A673 (cell line): ENCODE results near the gene ZSCAN10. TPM values are rescaled to one million over a fixed set of nuclear protein-coding genes. Genes with fewer than 3 reads are reported as not detected.

Source experiments
- BruUV-seq: library from RNA; stranded (reverse); fragments of 400-500 nt; replicated peaks from 2 replicates; lab custom pipeline; 2021; lab: Mats Ljungman, UMichigan
- CTCF ChIA-PET: fragments of 300-600 bp; sonication (Branson Sonifier 250); formaldehyde crosslinking; loops from one replicate; lab custom pipeline; 2022; ENCODE audit warnings: antibody characterized with exemption; lab: Charles Lee
- POLR2A ChIA-PET: fragments of 300-600 bp; sonication (Branson Sonifier 250); formaldehyde crosslinking; loops from one replicate; lab custom pipeline; 2022; ENCODE audit warnings: antibody characterized with exemption; ENCODE audit not compliant: low non-redundant PET; lab: Charles Lee
- DNase-seq: peaks from one replicate; pipeline ENCODE4 v3.0.0-alpha.2; 2015; ENCODE audit warnings: low spot score
- H3K27ac ChIP-seq: fragments of 200-600 bp; sonication (generic); 2 replicates; pipeline ENCODE4 v1.5.1; 2016; ENCODE audit warnings: mixed run types, low read depth, mild to moderate bottlenecking, mixed read lengths, antibody characterized with exemption, low read length; ENCODE audit not compliant: poor library complexity, severe bottlenecking
- H3K27me3 ChIP-seq: fragments of 200-600 bp; sonication (generic); replicated peaks from 2 replicates; pipeline ENCODE4 v1.6.1; 2017; ENCODE audit warnings: mixed run types, low read depth, mild to moderate bottlenecking, mixed read lengths, antibody characterized with exemption, low read length; ENCODE audit not compliant: insufficient read depth, poor library complexity
- H3K36me3 ChIP-seq: fragments of 200-600 bp; sonication (generic); 2 replicates; pipeline ENCODE4 v1.6.1; 2016; ENCODE audit warnings: mixed run types, mild to moderate bottlenecking, mixed read lengths, antibody characterized with exemption, low read length; ENCODE audit not compliant: insufficient read depth, poor library complexity, severe bottlenecking
- H3K4me1 ChIP-seq: fragments of 200-600 bp; sonication (generic); 2 replicates; pipeline ENCODE4 v1.6.1; 2017; ENCODE audit warnings: mixed run types, mild to moderate bottlenecking, mixed read lengths, antibody characterized with exemption, low read length; ENCODE audit not compliant: insufficient read depth, poor library complexity, severe bottlenecking
- H3K4me3 ChIP-seq: fragments of 200-600 bp; sonication (generic); 2 replicates; pipeline ENCODE4 v1.5.1; 2016; ENCODE audit warnings: low read depth, mixed run types, mild to moderate bottlenecking, mixed read lengths, low read length; ENCODE audit not compliant: poor library complexity, severe bottlenecking
- H3K9me3 ChIP-seq: fragments of 200-600 bp; sonication (generic); 2 replicates; pipeline ENCODE4 v1.6.1; 2016; ENCODE audit warnings: mixed run types, low read depth, mild to moderate bottlenecking, mixed read lengths, antibody characterized with exemption, low read length; ENCODE audit not compliant: poor library complexity, severe bottlenecking
- CTCF ChIP-seq: fragments of 300-800, 200-600 bp; sonication (generic); conservative IDR thresholded peaks from 2 replicates; pipeline ENCODE4 v1.5.1; 2017; ENCODE audit warnings: low read depth, mild to moderate bottlenecking, antibody characterized with exemption, low read length, moderate library complexity, mixed read lengths
- EZH2 ChIP-seq: fragments of 200-600 bp; sonication (generic); IDR thresholded peaks from 2 replicates; pipeline ENCODE4 v1.6.1; 2017; ENCODE audit warnings: borderline replicate concordance, low read depth, mild to moderate bottlenecking, mixed read lengths, antibody characterized with exemption, low read length; ENCODE audit not compliant: poor library complexity, severe bottlenecking
- intact Hi-C: fragments of 100-400 bp; cut with micrococcal nuclease; formaldehyde crosslinking; loops from one replicate; pipeline ENCODE4 v1.10.0; 2022; ENCODE audit not compliant: unreplicated experiment
- total RNA-seq: library from RNA; stranded (reverse); gene quantifications from 2 replicates; pipeline ENCODE4 v1.2.3, GENCODE V29; 2021

Gene ZSCAN10
- total RNA-seq, 1 experiment from 2014 or later = not detected

- no peak overlapping the region for H3K27ac ChIP-seq
- intact Hi-C loops = no loop called here
- no peak overlapping the region for H3K4me3 ChIP-seq
- H3K9me3 ChIP-seq = no peaks in the 10 kb centered on the region
- peaks cover 5% of the 10 kb centered on the region for H3K36me3 ChIP-seq
- DNase-seq = no peak
- CTCF ChIA-PET = no interaction called here
- POLR2A ChIA-PET = no interaction called here
- BruUV-seq = no TSS peak
- H3K27me3 ChIP-seq = no peaks in the 10 kb centered on the region
- no peaks in the 10 kb centered on the region for H3K4me1 ChIP-seq
- TF ChIP-seq EZH2 = no peak
- no peak for TF ChIP-seq CTCF
Measured at GRCh38 chr16:3142770-3143169, 43.7 kb upstream of the ZSCAN10 start.

GRCh38 chr16:3142327-3142726 is 43.2 kb upstream of the ZSCAN10 start:
- Histone ChIP-seq H3K4me1 (no peaks in the 10 kb centered on the region), H3K36me3 (peaks cover 5% of the 10 kb centered on the region), H3K27ac (no peak overlapping the region), H3K9me3 (no peaks in the 10 kb centered on the region), H3K4me3 (no peak overlapping the region), H3K27me3 (no peaks in the 10 kb centered on the region)
- POLR2A ChIA-PET = no interaction called here
- no TSS peak for BruUV-seq
- DNase-seq = no peak
- CTCF ChIA-PET = no interaction called here
- TF ChIP-seq CTCF = no peak
- TF ChIP-seq EZH2 = no peak
- intact Hi-C loops = no loop called here

GRCh38 chr16:3141781-3142311 is 42.8 kb upstream of the ZSCAN10 start:
- no peaks in the 10 kb centered on the region for H3K4me1 ChIP-seq
- intact Hi-C loops = no loop called here
- no peak overlapping the region for H3K27ac ChIP-seq
- H3K9me3 ChIP-seq = no peaks in the 10 kb centered on the region
- ChIA-PET POLR2A (no interaction called here), CTCF (no interaction called here)
- no peak for DNase-seq
- BruUV-seq = no TSS peak
- H3K36me3 ChIP-seq = peaks cover 5% of the 10 kb centered on the region
- H3K27me3 ChIP-seq = no peaks in the 10 kb centered on the region
- no peak for TF ChIP-seq EZH2
- no peak for TF ChIP-seq CTCF
- no peak overlapping the region for H3K4me3 ChIP-seq
